Measurements from ENCODE around the gene KIFAP3. TPM values are rescaled to one million over a fixed set of nuclear protein-coding genes. Genes with fewer than 3 reads are reported as not detected.

Gene KIFAP3
- total RNA-seq, 1 experiment from 2014 or later: 29.2 TPM

DNA sequence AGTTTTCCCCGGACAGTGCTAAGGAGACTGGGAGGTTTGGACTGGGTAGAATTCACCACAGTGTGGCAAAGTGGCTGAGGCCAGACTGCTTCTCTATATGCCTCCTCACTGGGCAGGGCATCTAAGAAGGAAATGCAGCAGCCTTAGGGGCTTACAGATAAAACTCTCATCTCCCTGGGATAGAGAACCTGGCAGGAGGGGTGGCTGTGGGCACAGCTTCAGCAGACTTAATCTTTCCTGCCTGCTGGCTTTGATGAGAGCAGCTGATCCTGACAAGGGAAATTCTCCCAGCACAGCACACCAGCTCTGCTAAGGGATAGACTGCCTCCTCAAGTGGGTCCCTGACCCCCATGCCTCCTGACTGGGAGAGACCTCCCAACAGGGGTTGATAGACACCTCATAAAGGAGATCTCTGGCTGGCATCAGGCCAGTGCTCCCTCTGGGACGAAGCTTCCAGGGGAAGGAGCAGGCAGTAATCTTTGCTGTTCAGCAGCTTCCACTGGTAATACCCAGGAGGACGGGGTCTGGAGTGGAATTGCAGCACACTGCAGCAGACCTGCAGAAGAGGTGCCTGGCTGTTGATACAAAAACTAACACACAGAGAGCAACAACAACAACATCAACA lies 25.2 kb downstream of the KIFAP3 start:
- Mint-ChIP-seq H3K27ac (ENCODE audit: low read depth, unreplicated experiment) (no peak overlapping the region), H3K27me3 (ENCODE audit: insufficient read depth, unreplicated experiment) (no peaks in the 10 kb centered on the region), H3K4me1 (ENCODE audit: insufficient read depth, unreplicated experiment) (no peaks in the 10 kb centered on the region), H3K4me3 (ENCODE audit: unreplicated experiment) (no peak overlapping the region), H3K36me3 (ENCODE audit: insufficient read depth, unreplicated experiment) (peaks cover 29% of the 10 kb centered on the region), H3K9me3 (ENCODE audit: unreplicated experiment) (peaks cover 13% of the 10 kb centered on the region)
- TF ChIP-seq, protein P1, sequence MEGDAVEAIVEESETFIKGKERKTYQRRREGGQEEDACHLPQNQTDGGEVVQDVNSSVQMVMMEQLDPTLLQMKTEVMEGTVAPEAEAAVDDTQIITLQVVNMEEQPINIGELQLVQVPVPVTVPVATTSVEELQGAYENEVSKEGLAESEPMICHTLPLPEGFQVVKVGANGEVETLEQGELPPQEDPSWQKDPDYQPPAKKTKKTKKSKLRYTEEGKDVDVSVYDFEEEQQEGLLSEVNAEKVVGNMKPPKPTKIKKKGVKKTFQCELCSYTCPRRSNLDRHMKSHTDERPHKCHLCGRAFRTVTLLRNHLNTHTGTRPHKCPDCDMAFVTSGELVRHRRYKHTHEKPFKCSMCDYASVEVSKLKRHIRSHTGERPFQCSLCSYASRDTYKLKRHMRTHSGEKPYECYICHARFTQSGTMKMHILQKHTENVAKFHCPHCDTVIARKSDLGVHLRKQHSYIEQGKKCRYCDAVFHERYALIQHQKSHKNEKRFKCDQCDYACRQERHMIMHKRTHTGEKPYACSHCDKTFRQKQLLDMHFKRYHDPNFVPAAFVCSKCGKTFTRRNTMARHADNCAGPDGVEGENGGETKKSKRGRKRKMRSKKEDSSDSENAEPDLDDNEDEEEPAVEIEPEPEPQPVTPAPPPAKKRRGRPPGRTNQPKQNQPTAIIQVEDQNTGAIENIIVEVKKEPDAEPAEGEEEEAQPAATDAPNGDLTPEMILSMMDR (IDR thresholded peaks at IDR 0.05; ENCODE audit: unreplicated experiment): no peak
- POLR2A ChIA-PET: interaction anchor here (0.7 kb wide), 3 partner anchors 14 to 982 kb away, joined by 3 read pairs; no protein-coding TSS in a partner anchor
- intact Hi-C loops (cut with micrococcal nuclease): no loop called here
- CTCF ChIA-PET: interaction anchor here (0.9 to 2.1 kb wide), 2 partner anchors 11 to 26 kb away, joined by 3 to 11 read pairs; partner anchors contain the start of gene KIFAP3
- BruUV-seq (replicated peaks): no TSS peak
- DNase-seq (ENCODE audit: unreplicated experiment): no peak

DNA sequence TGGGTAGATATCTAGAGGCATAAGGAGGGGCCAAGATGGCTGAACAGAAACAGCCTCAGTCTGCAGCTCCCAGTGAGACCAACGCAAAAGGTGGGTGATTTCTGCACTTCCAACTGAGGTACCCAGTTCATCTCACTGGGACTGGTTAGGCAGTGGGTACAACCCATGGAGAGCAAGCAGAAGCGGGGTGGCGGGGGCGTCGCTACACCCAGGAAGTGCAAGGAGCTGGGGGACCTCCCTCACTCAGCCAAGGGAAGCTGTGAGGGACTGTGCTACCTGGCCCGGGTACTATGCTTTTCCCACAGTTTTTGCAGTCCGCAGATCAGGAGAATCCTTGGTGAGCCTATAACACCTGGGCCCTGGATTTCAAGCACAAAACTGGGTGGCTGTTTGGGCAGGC lies 26.0 kb downstream of the KIFAP3 start:
- no peak for DNase-seq (ENCODE audit: unreplicated experiment)
- no TSS peak for BruUV-seq (replicated peaks)
- CTCF ChIA-PET: interaction anchor here (0.6 to 2.1 kb wide), 3 partner anchors 12 to 72 kb away, joined by 3 to 11 read pairs (median 4); partner anchors contain the start of gene KIFAP3
- intact Hi-C loops (cut with micrococcal nuclease): no loop called here
- no peaks in the 10 kb centered on the region for H3K27me3 Mint-ChIP-seq (ENCODE audit: insufficient read depth, unreplicated experiment)
- H3K9me3 Mint-ChIP-seq (ENCODE audit: unreplicated experiment): peaks cover 12% of the 10 kb centered on the region
- no peak overlapping the region for H3K27ac Mint-ChIP-seq (ENCODE audit: low read depth, unreplicated experiment)
- TF ChIP-seq, protein P1 (IDR thresholded peaks at IDR 0.05; ENCODE audit: unreplicated experiment): no peak
- POLR2A ChIA-PET: no interaction called here
- no peaks in the 10 kb centered on the region for H3K4me1 Mint-ChIP-seq (ENCODE audit: insufficient read depth, unreplicated experiment)
- H3K4me3 Mint-ChIP-seq (ENCODE audit: unreplicated experiment): no peak overlapping the region
- peaks cover 25% of the 10 kb centered on the region for H3K36me3 Mint-ChIP-seq (ENCODE audit: insufficient read depth, unreplicated experiment)

DNA sequence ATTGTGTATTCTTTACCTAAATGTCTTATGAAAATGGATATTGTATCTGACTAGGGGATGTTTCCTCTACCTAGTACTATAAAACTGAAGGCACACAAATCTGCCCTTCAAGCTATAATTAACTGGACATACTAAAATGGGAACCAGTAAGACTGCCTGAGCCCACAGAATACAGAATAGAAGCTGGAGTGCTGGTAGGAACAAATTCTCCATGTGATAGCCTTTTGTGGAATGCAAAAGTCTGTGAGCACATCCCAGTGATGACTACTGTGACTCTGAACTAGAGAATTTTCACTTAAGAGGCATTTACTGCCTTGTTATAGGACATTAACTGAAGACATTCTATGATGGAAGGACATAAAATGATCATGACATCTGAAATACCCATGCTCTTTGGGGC lies 30.3 kb downstream of the KIFAP3 start:
- POLR2A ChIA-PET: no interaction called here
- intact Hi-C loops (cut with micrococcal nuclease): no loop called here
- no peak for DNase-seq (ENCODE audit: unreplicated experiment)
- peaks cover 20% of the 10 kb centered on the region for H3K36me3 Mint-ChIP-seq (ENCODE audit: insufficient read depth, unreplicated experiment)
- H3K9me3 Mint-ChIP-seq (ENCODE audit: unreplicated experiment): no peaks in the 10 kb centered on the region
- H3K4me1 Mint-ChIP-seq (ENCODE audit: insufficient read depth, unreplicated experiment): no peaks in the 10 kb centered on the region
- no peaks in the 10 kb centered on the region for H3K27me3 Mint-ChIP-seq (ENCODE audit: insufficient read depth, unreplicated experiment)
- H3K4me3 Mint-ChIP-seq (ENCODE audit: unreplicated experiment): no peak overlapping the region
- CTCF ChIA-PET: interaction anchor here (0.8 to 1.1 kb wide), 2 partner anchors 19 to 886 kb away, joined by 3 read pairs; no protein-coding TSS in a partner anchor
- H3K27ac Mint-ChIP-seq (ENCODE audit: low read depth, unreplicated experiment): no peak overlapping the region
- BruUV-seq (replicated peaks): no TSS peak
- TF ChIP-seq, protein P1 (IDR thresholded peaks at IDR 0.05; ENCODE audit: unreplicated experiment): no peak

DNA sequence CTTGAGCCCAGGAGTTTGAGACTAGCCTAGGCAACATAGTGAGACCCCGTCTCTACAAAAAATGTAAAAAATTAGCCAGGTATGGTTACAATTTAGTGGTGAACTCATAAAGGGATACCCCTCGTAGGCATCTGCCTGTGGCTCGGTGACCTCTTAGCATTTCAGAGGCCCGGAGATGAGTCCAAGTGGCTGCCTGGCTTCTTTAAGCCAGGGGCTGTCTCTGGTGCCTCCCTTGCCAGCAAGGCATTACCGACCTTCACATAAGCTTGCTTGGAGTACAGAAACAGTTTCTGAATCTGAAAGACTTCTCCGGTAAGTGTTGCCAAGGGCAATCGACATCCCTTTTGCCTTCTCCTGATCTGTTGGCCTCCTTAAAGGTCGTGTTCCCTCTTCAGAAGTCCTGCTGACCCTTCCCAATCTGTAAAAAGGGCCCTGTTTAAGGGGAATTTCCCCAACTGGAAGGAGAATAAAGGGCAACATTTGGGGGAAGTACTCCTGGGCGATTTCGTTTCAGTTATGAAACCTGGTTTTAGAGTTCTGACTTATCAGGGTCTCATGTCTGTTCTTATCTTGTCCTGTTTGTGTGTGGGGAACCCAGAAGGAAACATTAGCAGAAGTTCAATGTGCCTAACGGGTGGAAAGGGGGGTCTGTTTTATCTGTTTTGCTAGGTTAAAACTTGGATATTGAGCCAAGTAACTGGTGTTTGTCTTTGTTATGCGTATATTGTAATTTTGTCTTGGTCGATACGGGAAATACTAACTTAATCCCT lies 32.9 kb downstream of the KIFAP3 start:
- Mint-ChIP-seq H3K9me3 (ENCODE audit: unreplicated experiment) (no peaks in the 10 kb centered on the region), H3K4me1 (ENCODE audit: insufficient read depth, unreplicated experiment) (no peaks in the 10 kb centered on the region), H3K27ac (ENCODE audit: low read depth, unreplicated experiment) (no peak overlapping the region), H3K36me3 (ENCODE audit: insufficient read depth, unreplicated experiment) (peaks cover 39% of the 10 kb centered on the region), H3K4me3 (ENCODE audit: unreplicated experiment) (no peak overlapping the region), H3K27me3 (ENCODE audit: insufficient read depth, unreplicated experiment) (no peaks in the 10 kb centered on the region)
- DNase-seq (ENCODE audit: unreplicated experiment): no peak
- BruUV-seq (replicated peaks): no TSS peak
- ChIA-PET POLR2A (interaction anchor here (0.7 to 0.9 kb wide), 2 partner anchors 147 to 897 kb away, joined by 3 read pairs; no protein-coding TSS in a partner anchor), CTCF (interaction anchor here (1.2 kb wide), 1 partner anchor 11 kb away, joined by 4 read pairs; no protein-coding TSS in a partner anchor)
- intact Hi-C loops (cut with micrococcal nuclease): no loop called here
- TF ChIP-seq, protein P1 (IDR thresholded peaks at IDR 0.05; ENCODE audit: unreplicated experiment): no peak

Data from MCF 10A (cell line).